Dedifferentiated amniotic fluid mesenchymal stem cell (primary cell): ENCODE results near the gene TRAM2.

Experiments used
- DNase-seq: peaks from one replicate; pipeline ENCODE4 v3.0.0-alpha.2; 2016; ENCODE audit errors: extremely low spot score

The TRAM2 gene

GRCh38 chr6:52508261-52508739, 68.6 kb downstream of the TRAM2 start:
- no peak for DNase-seq

GRCh38 chr6:52507557-52508260, 69.2 kb downstream of the TRAM2 start:
- DNase-seq: no peak

- no peak for DNase-seq
Observed at GRCh38 chr6:52506476-52506875, 70.4 kb downstream of the TRAM2 start.

GRCh38 chr6:52505726-52506409, 71.0 kb downstream of the TRAM2 start:
- DNase-seq: no peak

GRCh38 chr6:52504782-52505136, 72.1 kb downstream of the TRAM2 start:
- no peak for DNase-seq

- DNase-seq: no peak
Observed at GRCh38 chr6:52503851-52504781, 72.7 kb downstream of the TRAM2 start.

GRCh38 chr6:52503323-52503747, 73.5 kb downstream of the TRAM2 start:
- DNase-seq: no peak

GRCh38 chr6:52502306-52503029, 74.4 kb downstream of the TRAM2 start:
- DNase-seq: no peak

GRCh38 chr6:52500238-52501129, 76.4 kb downstream of the TRAM2 start:
- DNase-seq: no peak

- DNase-seq: no peak
Observed at GRCh38 chr6:52499681-52500236, 77.1 kb downstream of the TRAM2 start.

- DNase-seq: no peak
Observed at GRCh38 chr6:52499026-52499425, 77.8 kb downstream of the TRAM2 start.

GRCh38 chr6:52498538-52499017, 78.3 kb downstream of the TRAM2 start:
- DNase-seq: no peak

GRCh38 chr6:52497652-52498408, 79.0 kb downstream of the TRAM2 start:
- DNase-seq: no peak

- no peak for DNase-seq
Observed at GRCh38 chr6:52496631-52497030, 80.2 kb downstream of the TRAM2 start.

- no peak for DNase-seq
Observed at GRCh38 chr6:52495922-52496321, 80.9 kb downstream of the TRAM2 start.

GRCh38 chr6:52494298-52495072, 82.4 kb downstream of the TRAM2 start:
- DNase-seq: no peak

GRCh38 chr6:52493669-52494068, 83.2 kb downstream of the TRAM2 start:
- DNase-seq: no peak

- no peak for DNase-seq
Observed at GRCh38 chr6:52491203-52492069, 85.4 kb downstream of the TRAM2 start.
